ENCODE data around the gene FAM20A. TPM values are rescaled to one million over a fixed set of nuclear protein-coding genes. Genes with fewer than 3 reads are reported as not detected.

The FAM20A gene
- total and polyA plus RNA-seq, 4 donors, result 69.7 to 101 (median 79.0) TPM

DNA sequence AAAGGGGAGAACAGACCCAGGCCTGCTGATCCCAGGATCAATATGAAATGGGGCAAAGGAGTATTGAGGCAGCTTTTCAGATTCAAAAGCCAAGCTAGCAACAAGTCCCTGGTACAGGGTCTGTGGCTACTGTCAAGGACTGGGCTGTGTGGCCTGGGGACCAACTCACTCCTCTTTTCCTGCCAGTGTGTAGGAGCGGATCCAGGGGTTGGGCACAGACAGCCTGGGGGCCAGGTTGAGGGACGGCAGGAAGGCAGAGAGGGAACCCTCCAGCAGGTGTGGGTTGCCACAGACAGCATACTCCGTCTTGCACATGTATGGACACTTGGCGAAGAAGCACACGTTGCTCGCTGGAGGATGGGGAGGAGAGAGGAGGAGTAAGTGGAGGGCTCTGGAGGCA lies 59.4 kb downstream of the FAM20A start:
- H3K4me3 ChIP-seq, result no peak overlapping the region
- no peaks in the 10 kb centered on the region for H3K9me3 ChIP-seq (ENCODE audit: control insufficient read depth in 4 of 4, insufficient read depth in 3 of 4, low read length in 3 of 4)
- peak overlapping the region in 1 of 2 donors; percentile 33 for H3K27ac ChIP-seq (ENCODE audit: low read depth in 1 of 2, low read length in 1 of 2)
- H3K4me1 ChIP-seq (ENCODE audit: control insufficient read depth in 5 of 5, insufficient read depth in 5 of 5, low read length in 5 of 5), result peaks cover 0 to 2% (median 0%) of the 10 kb centered on the region in 5 donors
- ATAC-seq (ENCODE audit: insufficient read depth, low FRiP score) (no peak), DNase-seq (no peak)
- 92% methylated on average over 6 of the region's 6 CpGs for WGBS, 2 donors
- no peaks in the 10 kb centered on the region for H3K27me3 ChIP-seq (ENCODE audit: control insufficient read depth in 3 of 3, insufficient read depth in 3 of 3, low read length in 2 of 3)
- TF ChIP-seq, protein P1, sequence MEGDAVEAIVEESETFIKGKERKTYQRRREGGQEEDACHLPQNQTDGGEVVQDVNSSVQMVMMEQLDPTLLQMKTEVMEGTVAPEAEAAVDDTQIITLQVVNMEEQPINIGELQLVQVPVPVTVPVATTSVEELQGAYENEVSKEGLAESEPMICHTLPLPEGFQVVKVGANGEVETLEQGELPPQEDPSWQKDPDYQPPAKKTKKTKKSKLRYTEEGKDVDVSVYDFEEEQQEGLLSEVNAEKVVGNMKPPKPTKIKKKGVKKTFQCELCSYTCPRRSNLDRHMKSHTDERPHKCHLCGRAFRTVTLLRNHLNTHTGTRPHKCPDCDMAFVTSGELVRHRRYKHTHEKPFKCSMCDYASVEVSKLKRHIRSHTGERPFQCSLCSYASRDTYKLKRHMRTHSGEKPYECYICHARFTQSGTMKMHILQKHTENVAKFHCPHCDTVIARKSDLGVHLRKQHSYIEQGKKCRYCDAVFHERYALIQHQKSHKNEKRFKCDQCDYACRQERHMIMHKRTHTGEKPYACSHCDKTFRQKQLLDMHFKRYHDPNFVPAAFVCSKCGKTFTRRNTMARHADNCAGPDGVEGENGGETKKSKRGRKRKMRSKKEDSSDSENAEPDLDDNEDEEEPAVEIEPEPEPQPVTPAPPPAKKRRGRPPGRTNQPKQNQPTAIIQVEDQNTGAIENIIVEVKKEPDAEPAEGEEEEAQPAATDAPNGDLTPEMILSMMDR (IDR thresholded peaks at IDR 0.05; ENCODE audit: control extremely low read depth, extremely low read depth), result no peak
- no peak overlapping the region for H3K9ac ChIP-seq (ENCODE audit: insufficient read depth in 1 of 2, low read length in 2 of 2)
- H3K36me3 ChIP-seq (ENCODE audit: control insufficient read depth in 4 of 4, insufficient read depth in 4 of 4, low read length in 4 of 4), result peaks cover 8 to 23% (median 11%) of the 10 kb centered on the region in 4 donors

GRCh38 chr17:68540981-68541380 lies 60.2 kb downstream of the FAM20A start:
- no peak overlapping the region for H3K9ac ChIP-seq (ENCODE audit: insufficient read depth in 1 of 2, low read length in 2 of 2)
- 85 to 97% methylated on average over 8 of the region's 8 CpGs for WGBS, 2 donors
- peaks cover 9 to 25% (median 15%) of the 10 kb centered on the region in 4 donors for H3K36me3 ChIP-seq (ENCODE audit: control insufficient read depth in 4 of 4, insufficient read depth in 4 of 4, low read length in 4 of 4)
- no peak for ATAC-seq (ENCODE audit: insufficient read depth, low FRiP score)
- no peak for DNase-seq
- peaks cover 0 to 2% (median 0%) of the 10 kb centered on the region in 5 donors for H3K4me1 ChIP-seq (ENCODE audit: control insufficient read depth in 5 of 5, insufficient read depth in 5 of 5, low read length in 5 of 5)
- no peaks in the 10 kb centered on the region for H3K27me3 ChIP-seq (ENCODE audit: control insufficient read depth in 3 of 3, insufficient read depth in 3 of 3, low read length in 2 of 3)
- H3K4me3 ChIP-seq, result no peak overlapping the region
- TF ChIP-seq, protein P1 (IDR thresholded peaks at IDR 0.05; ENCODE audit: control extremely low read depth, extremely low read depth), result no peak
- no peaks in the 10 kb centered on the region for H3K9me3 ChIP-seq (ENCODE audit: control insufficient read depth in 4 of 4, insufficient read depth in 3 of 4, low read length in 3 of 4)
- H3K27ac ChIP-seq (ENCODE audit: low read depth in 1 of 2, low read length in 1 of 2), result peak overlapping the region in 1 of 2 donors; percentile 12

- H3K27ac ChIP-seq (ENCODE audit: low read depth in 1 of 2, low read length in 1 of 2), result peak overlapping the region in 1 of 2 donors; percentile 73
- TF ChIP-seq, protein P1 (IDR thresholded peaks at IDR 0.05; ENCODE audit: control extremely low read depth, extremely low read depth), result no peak
- no peak overlapping the region for H3K4me3 ChIP-seq
- H3K4me1 ChIP-seq (ENCODE audit: control insufficient read depth in 5 of 5, insufficient read depth in 5 of 5, low read length in 5 of 5), result peaks cover 0 to 3% (median 0%) of the 10 kb centered on the region in 5 donors
- H3K36me3 ChIP-seq (ENCODE audit: control insufficient read depth in 4 of 4, insufficient read depth in 4 of 4, low read length in 4 of 4), result peaks cover 14 to 30% (median 20%) of the 10 kb centered on the region in 4 donors
- H3K27me3 ChIP-seq (ENCODE audit: control insufficient read depth in 3 of 3, insufficient read depth in 3 of 3, low read length in 2 of 3), result no peaks in the 10 kb centered on the region
- ATAC-seq (ENCODE audit: insufficient read depth, low FRiP score) (no peak), DNase-seq (peak; percentile 32 to 57 (median 41))
- no peak overlapping the region for H3K9ac ChIP-seq (ENCODE audit: insufficient read depth in 1 of 2, low read length in 2 of 2)
- no peaks in the 10 kb centered on the region for H3K9me3 ChIP-seq (ENCODE audit: control insufficient read depth in 4 of 4, insufficient read depth in 3 of 4, low read length in 3 of 4)
- WGBS, 2 donors, result 62 to 65% methylated on average over 20 of the region's 20 CpGs
Observed at GRCh38 chr17:68539548-68540467, 61.4 kb downstream of the FAM20A start.
